Mesothelial cell of epicardium (in vitro differentiated cells): ENCODE data around the gene DRC3. TPM values are rescaled to one million over a fixed set of nuclear protein-coding genes. Genes with fewer than 3 reads are reported as not detected.
A peak's percentile ranks its signal among the peaks of the same experiment; 100 is the strongest.
"Not testable (repeated sequence)": the region's sequence is repeated elsewhere in the genome, so short reads cannot be mapped to it uniquely, and the experiment has no call there.

ENCODE experiments used
- DNase-seq, 2 experiments: peaks; one replicate each; pipeline ENCODE4 v3.0.0; 2021; ENCODE audit warnings: low spot score in 2 of 2; ENCODE audit not compliant: unreplicated experiment in 2 of 2
- H3K27ac Mint-ChIP-seq: 2 replicates; pipeline ENCODE4 v1.8.0; 2021; ENCODE audit warnings: mixed read lengths
- H3K27me3 Mint-ChIP-seq: 2 replicates; pipeline ENCODE4 v1.8.0; 2021; ENCODE audit warnings: low read depth, mixed read lengths
- H3K36me3 Mint-ChIP-seq: 2 replicates; pipeline ENCODE4 v1.8.0; 2021; ENCODE audit warnings: mixed read lengths
- H3K4me1 Mint-ChIP-seq: 2 replicates; pipeline ENCODE4 v1.8.0; 2021; ENCODE audit warnings: mixed read lengths
- H3K4me3 Mint-ChIP-seq: 2 replicates; pipeline ENCODE4 v1.8.0; 2021; ENCODE audit warnings: mild to moderate bottlenecking, moderate library complexity, mixed read lengths
- H3K9me3 Mint-ChIP-seq: 2 replicates; pipeline ENCODE4 v1.8.0; 2021; ENCODE audit warnings: mixed read lengths
- CTCF ChIP-seq: fragments of 200-600 bp; sonication (generic); IDR thresholded peaks from one replicate; pipeline ENCODE4 v1.5.0; 2021; ENCODE audit warnings: antibody characterized with exemption; ENCODE audit not compliant: unreplicated experiment
- total RNA-seq: library from RNA; stranded (reverse); gene quantifications from 3 replicates; pipeline ENCODE4 v1.2.1, GENCODE V29; 2021

The DRC3 gene
- total RNA-seq, 1 donor from 2014 or later: 3.2 TPM

- Mint-ChIP-seq H3K9me3 (no peaks in the 10 kb centered on the region), H3K4me1 (peaks cover 45% of the 10 kb centered on the region), H3K27ac (peak overlapping the region; percentile 93), H3K36me3 (peaks cover 13% of the 10 kb centered on the region), H3K27me3 (no peaks in the 10 kb centered on the region), H3K4me3 (no peak overlapping the region)
- no peak for TF ChIP-seq CTCF
- DNase-seq: no peak
These were observed 21.9 kb upstream of the DRC3 start for GRCh38 chr17:17950806-17951205.

GRCh38 chr17:17951524-17951923, 21.1 kb upstream of the DRC3 start:
- no peak overlapping the region for H3K4me3 Mint-ChIP-seq
- H3K27ac Mint-ChIP-seq: peak overlapping the region; percentile 93
- peaks cover 37% of the 10 kb centered on the region for H3K4me1 Mint-ChIP-seq
- DNase-seq: no peak
- H3K27me3 Mint-ChIP-seq: no peaks in the 10 kb centered on the region
- H3K9me3 Mint-ChIP-seq: no peaks in the 10 kb centered on the region
- TF ChIP-seq CTCF: no peak
- peaks cover 16% of the 10 kb centered on the region for H3K36me3 Mint-ChIP-seq

GRCh38 chr17:17952691-17953090, 20.0 kb upstream of the DRC3 start:
- DNase-seq: no peak
- Mint-ChIP-seq H3K27ac (peak overlapping the region; percentile 67), H3K4me1 (peaks cover 31% of the 10 kb centered on the region), H3K27me3 (no peaks in the 10 kb centered on the region), H3K36me3 (peaks cover 16% of the 10 kb centered on the region), H3K4me3 (no peak overlapping the region), H3K9me3 (no peaks in the 10 kb centered on the region)
- no peak for TF ChIP-seq CTCF

- H3K9me3 Mint-ChIP-seq: no peaks in the 10 kb centered on the region
- no peaks in the 10 kb centered on the region for H3K27me3 Mint-ChIP-seq
- DNase-seq: no peak
- no peak overlapping the region for H3K4me3 Mint-ChIP-seq
- no peak for TF ChIP-seq CTCF
- H3K4me1 Mint-ChIP-seq: peaks cover 36% of the 10 kb centered on the region
- H3K27ac Mint-ChIP-seq: peak overlapping the region; percentile 90
- peaks cover 16% of the 10 kb centered on the region for H3K36me3 Mint-ChIP-seq
These were observed 18.6 kb upstream of the DRC3 start for GRCh38 chr17:17954079-17954478.

- not testable (repeated sequence) for DNase-seq, H3K4me3 Mint-ChIP-seq, H3K27me3 Mint-ChIP-seq, H3K9me3 Mint-ChIP-seq
- Mint-ChIP-seq H3K36me3 (peaks cover 17% of the 10 kb centered on the region), H3K27ac (peak overlapping the region; percentile 64), H3K4me1 (peaks cover 50% of the 10 kb centered on the region)
These were observed 16.8 kb upstream of the DRC3 start for GRCh38 chr17:17955790-17956341.

GRCh38 chr17:17957584-17957916, 15.1 kb upstream of the DRC3 start:
- H3K36me3 Mint-ChIP-seq: peaks cover 24% of the 10 kb centered on the region
- no peaks in the 10 kb centered on the region for H3K9me3 Mint-ChIP-seq
- no peaks in the 10 kb centered on the region for H3K27me3 Mint-ChIP-seq
- peak overlapping the region; percentile 90 for H3K27ac Mint-ChIP-seq
- no peak for TF ChIP-seq CTCF
- no peak for DNase-seq
- peaks cover 40% of the 10 kb centered on the region for H3K4me1 Mint-ChIP-seq
- no peak overlapping the region for H3K4me3 Mint-ChIP-seq
